ENCODE results near the gene STUB1. TPM values are rescaled to one million over a fixed set of nuclear protein-coding genes. Genes with fewer than 3 reads are reported as not detected.

The STUB1 gene
- total RNA-seq, 1 donor from 2014 or later: 86.0 TPM

- intact Hi-C loops (cut with DNase I): no loop called here
- no peak for DNase-seq
- no peak for TF ChIP-seq CTCF (IDR thresholded peaks at IDR 0.05)
- H3K27me3 ChIP-seq (ENCODE audit: low read depth): peaks cover 82% of the 10 kb centered on the region
- peak; percentile 47 to 61 for ATAC-seq
- no peaks in the 10 kb centered on the region for H3K36me3 ChIP-seq
- H3K4me3 ChIP-seq: no peak overlapping the region
- no peak overlapping the region for H3K27ac ChIP-seq
- H3K9me3 ChIP-seq: no peaks in the 10 kb centered on the region
- H3K4me1 ChIP-seq: peaks cover 11% of the 10 kb centered on the region
Observed at GRCh38 chr16:700684-701584, 20.7 kb downstream of the STUB1 start.

- ATAC-seq (no peak), DNase-seq (no peak)
- no peak for TF ChIP-seq CTCF (IDR thresholded peaks at IDR 0.05)
- intact Hi-C loops (cut with DNase I): no loop called here
- H3K36me3 ChIP-seq: no peaks in the 10 kb centered on the region
- H3K4me3 ChIP-seq: no peak overlapping the region
- H3K9me3 ChIP-seq: no peaks in the 10 kb centered on the region
- no peak overlapping the region for H3K27ac ChIP-seq
- H3K27me3 ChIP-seq (ENCODE audit: low read depth): peaks cover 84% of the 10 kb centered on the region
- H3K4me1 ChIP-seq: peaks cover 11% of the 10 kb centered on the region
Observed at GRCh38 chr16:702341-702740, 22.1 kb downstream of the STUB1 start.

- ATAC-seq (no peak), DNase-seq (no peak)
- Histone ChIP-seq H3K27me3 (ENCODE audit: low read depth) (peaks cover 88% of the 10 kb centered on the region), H3K36me3 (no peaks in the 10 kb centered on the region), H3K27ac (no peak overlapping the region), H3K4me1 (peaks cover 11% of the 10 kb centered on the region), H3K9me3 (no peaks in the 10 kb centered on the region), H3K4me3 (no peak overlapping the region)
- TF ChIP-seq CTCF (IDR thresholded peaks at IDR 0.05): no peak
- intact Hi-C loops (cut with DNase I): no loop called here
Observed at GRCh38 chr16:703406-703805, 23.2 kb downstream of the STUB1 start.

- Histone ChIP-seq H3K9me3 (no peaks in the 10 kb centered on the region), H3K36me3 (no peaks in the 10 kb centered on the region), H3K27ac (no peak overlapping the region), H3K4me1 (peaks cover 11% of the 10 kb centered on the region), H3K4me3 (no peak overlapping the region), H3K27me3 (ENCODE audit: low read depth) (peaks cover 91% of the 10 kb centered on the region)
- intact Hi-C loops (cut with DNase I): no loop called here
- DNase-seq (no peak), ATAC-seq (no peak)
- TF ChIP-seq CTCF (IDR thresholded peaks at IDR 0.05): no peak
Observed at GRCh38 chr16:704047-704446, 23.8 kb downstream of the STUB1 start.

- no peak for TF ChIP-seq CTCF (IDR thresholded peaks at IDR 0.05)
- Histone ChIP-seq H3K4me1 (peaks cover 11% of the 10 kb centered on the region), H3K9me3 (no peaks in the 10 kb centered on the region), H3K4me3 (no peak overlapping the region), H3K27me3 (ENCODE audit: low read depth) (peaks cover 91% of the 10 kb centered on the region), H3K27ac (no peak overlapping the region), H3K36me3 (no peaks in the 10 kb centered on the region)
- DNase-seq (no peak), ATAC-seq (no peak)
- intact Hi-C loops (cut with DNase I): no loop called here
Observed at GRCh38 chr16:704552-705380, 24.6 kb downstream of the STUB1 start.
